GM19035 (cell line): ENCODE data around the gene PEA15.

Experiments
- ATAC-seq: cut with Tn5 transposase; IDR thresholded peaks from one replicate; pipeline ENCODE4 v1.9.1; 2021; ENCODE audit not compliant: unreplicated experiment

PEA15 gene

DNA sequence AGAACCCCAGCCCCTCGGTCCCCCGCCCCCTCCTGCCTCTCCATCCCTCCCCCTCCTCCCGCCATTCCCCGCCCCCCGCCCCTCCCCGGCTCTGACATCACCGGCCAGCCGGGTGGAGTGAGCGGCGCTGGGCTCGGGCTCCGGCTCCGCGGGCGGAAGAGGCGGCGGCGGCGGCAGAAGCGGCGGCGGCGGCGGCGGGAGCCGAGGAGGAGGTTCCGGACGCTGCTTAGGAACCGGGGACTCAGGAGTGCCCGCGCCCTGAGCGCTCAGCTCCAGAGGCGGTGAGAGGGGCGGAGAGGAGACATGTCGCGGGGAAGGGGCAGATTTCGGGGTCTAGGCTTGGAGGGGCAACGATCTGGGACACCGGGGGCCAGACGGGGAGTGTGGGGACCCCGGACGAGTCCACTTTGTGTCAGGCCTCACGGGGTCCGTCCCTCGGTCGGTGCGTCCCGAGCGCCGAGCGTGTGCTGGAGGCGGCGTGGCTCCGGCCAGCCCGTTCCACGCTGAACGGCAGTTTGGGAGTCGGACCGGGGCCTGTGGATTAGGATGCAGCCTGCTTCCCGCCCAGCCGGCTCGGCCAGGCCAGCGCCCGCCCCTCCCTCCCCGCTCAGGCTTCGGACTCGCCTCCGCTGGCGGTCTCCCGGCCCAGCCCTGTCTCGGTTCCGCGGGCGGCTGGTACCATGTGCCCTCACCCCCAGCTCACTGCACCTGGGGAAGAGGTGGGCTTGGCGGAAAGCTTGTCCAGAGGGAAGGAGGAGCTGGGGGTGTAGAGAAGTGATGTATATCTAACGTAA lies at the start of gene PEA15:
Gene PEA15 (plus strand): TSS at position 143 of the 794 bp plus-strand sequence. CDS start 6,161 bp downstream, outside the sequence.
- peak; percentile 58 for ATAC-seq

- no peak for ATAC-seq
These were observed 48.8 kb upstream of the PEA15 start for GRCh38 chr1:160156361-160156760.

GRCh38 chr1:160157174-160157573 lies 48.0 kb upstream of the PEA15 start:
- ATAC-seq, result no peak

DNA sequence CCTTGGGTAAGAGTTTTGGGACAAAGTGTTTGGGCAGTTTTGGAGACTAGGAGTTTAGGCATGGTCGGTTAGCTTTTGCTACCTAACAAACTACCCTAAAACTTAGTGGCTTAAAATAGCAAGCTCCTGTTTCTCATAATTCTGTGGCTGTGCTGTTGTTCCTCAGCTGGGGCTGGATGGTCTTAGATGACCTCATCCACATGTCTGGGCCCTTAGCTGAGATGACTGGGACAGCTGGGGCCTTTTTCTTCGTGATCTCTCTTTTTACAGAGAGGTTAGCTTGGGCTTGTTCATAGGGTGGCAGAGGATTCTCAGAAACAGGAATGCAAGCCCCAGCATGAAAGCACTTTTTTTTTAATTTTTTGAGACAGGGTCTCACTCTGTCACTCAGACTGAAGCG lies 47.2 kb upstream of the PEA15 start:
- no peak for ATAC-seq

DNA sequence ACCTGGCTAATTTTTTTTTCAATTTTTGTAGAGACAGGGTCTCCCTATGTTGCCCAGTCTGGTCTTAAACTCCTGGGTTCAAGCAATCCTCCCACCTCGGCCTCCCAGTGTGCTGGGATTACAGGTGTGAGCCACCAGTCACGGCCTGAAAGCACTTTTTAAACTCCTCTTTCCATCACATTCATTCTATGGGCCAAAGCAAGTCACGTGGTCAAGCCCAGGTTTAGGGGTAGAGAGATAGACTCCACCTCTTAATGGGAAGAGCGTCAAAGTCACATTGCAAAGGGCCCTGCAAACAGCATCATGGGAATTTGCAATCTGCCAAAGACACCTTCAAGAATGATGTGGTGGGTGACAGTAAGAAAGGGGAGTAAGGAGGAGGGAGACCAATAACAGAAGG lies 46.6 kb upstream of the PEA15 start:
- ATAC-seq, result no peak

GRCh38 chr1:160159846-160160245 lies 45.3 kb upstream of the PEA15 start:
- no peak for ATAC-seq

DNA sequence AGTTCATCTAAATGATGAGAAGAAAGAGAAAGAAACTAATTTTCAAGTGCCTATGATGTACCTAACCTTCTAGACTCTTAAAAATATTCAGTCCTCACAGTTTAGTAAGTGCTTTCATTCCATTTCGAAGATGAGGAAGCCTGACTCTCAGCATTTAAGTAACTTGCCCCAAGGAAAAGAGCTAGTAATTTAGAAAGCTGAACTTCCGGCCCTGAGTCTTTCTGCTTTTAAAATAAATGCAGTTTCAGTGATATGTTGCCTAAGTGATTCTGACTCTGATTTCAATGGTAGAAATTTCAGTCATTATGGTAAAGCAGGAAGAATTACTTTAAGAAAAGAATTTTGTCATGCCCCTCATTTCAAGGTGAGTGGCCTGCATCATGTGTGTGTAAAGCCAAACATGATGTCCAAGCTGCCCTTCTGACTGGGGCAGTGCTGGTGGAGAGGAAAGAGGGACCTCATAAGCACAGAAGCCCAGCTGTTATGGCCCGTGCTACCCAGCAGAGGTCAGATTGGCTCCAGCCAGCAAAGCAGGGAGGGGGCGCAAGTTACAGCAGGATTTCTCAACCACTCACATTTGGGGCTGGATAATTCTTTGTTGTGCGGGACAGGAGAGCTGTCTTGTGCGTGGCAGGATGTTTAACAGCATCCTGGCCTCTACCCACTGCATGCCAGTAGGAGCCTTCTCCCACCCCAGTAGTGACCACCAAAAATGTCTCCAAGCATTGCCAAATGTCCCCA lies 43.0 kb upstream of the PEA15 start:
- no peak for ATAC-seq

DNA sequence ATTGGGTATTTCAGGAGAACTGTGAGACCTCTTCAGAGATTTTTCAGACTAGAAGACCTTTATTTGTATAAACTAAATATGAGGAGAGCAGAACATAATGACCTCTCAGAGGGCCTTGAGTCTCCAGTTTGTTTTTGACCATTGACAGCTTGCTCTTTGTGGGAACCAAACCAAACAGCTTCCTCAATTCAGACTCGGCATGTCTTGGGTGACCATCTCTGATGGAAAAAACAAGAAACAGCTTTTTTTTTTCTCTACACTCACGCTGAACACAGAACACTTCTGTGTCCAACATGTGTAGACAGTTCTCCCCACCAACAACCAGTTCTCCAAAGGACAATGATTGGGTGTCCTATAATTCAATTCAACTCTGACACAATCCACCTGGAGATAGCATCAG lies 42.3 kb upstream of the PEA15 start:
- ATAC-seq, result no peak

- no peak for ATAC-seq
These were observed 41.6 kb upstream of the PEA15 start for GRCh38 chr1:160163615-160164014.

DNA sequence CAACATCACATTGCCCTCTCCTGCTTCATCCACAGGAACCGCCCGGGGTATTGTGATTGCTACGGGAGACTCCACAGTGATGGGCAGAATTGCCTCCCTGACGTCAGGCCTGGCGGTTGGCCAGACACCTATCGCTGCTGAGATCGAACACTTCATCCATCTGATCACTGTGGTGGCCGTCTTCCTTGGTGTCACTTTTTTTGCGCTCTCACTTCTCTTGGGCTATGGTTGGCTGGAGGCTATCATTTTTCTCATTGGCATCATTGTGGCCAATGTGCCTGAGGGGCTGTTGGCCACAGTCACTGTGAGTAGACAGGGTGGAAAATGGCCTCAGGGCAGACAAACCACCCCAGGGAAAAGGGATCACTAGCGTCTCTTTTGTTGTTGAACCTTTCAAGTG lies 41.1 kb upstream of the PEA15 start:
- ATAC-seq, result no peak

- no peak for ATAC-seq
These were observed 38.9 kb upstream of the PEA15 start for GRCh38 chr1:160166166-160166868.

- ATAC-seq, result no peak
These were observed 38.1 kb upstream of the PEA15 start for GRCh38 chr1:160167056-160167455.

DNA sequence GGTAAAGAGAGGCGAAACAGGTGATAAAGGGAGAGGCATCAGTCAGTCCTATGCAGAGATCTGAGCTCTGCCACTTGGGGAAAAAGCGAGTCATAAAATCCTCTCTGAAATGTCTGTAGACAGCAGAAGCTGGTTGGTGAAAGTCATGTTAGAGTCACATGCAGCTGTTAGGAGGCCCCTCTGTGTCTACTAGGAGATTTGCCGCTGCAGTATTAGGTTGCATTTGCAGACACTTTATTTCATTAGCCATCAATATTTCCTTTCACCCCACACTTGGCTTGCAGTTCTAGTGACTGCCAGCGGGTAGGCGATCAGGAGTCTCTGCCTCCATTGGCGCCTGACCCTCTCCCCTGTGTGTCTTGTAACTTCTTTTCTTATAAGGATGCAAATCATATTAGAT lies 37.6 kb upstream of the PEA15 start:
- ATAC-seq, result no peak

- no peak for ATAC-seq
These were observed 37.2 kb upstream of the PEA15 start for GRCh38 chr1:160168016-160168415.

DNA sequence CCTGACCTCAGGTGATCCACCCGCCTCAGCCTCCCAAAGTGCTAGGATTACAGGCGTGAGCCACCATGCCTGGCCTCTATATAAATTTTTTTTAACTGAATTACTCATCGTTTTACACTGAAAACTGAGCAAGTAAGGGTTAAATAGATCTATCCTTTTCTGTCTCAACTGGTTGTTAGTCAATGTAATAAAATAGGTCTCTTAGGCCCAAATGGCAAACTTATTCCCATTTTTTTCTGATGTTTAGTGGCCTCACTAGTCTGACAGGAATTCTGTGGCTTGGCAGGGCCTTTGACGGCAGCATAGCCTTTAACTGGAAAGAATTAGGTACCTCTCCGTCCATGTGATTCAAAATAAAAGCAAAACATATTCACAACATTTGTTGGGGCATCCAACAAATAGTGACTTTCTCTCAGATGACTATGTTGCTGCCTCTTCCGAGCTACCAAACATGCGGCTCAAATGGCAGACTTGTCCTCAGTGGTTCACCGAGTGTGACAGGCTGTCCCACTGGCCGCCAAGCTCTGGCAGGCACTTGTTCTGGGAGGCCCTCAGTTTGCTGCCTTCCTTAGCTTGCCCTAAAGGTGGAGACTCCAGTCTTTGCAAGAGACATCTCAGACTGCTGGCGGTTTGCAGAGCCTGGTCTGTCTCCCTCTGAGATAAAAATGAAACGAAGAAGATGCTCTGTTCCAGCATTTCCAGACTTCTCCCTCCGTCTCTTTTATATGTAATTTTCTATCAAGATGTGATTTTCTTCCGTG lies 36.4 kb upstream of the PEA15 start:
- no peak for ATAC-seq

- no peak for ATAC-seq
These were observed 35.4 kb upstream of the PEA15 start for GRCh38 chr1:160169553-160170399.

DNA sequence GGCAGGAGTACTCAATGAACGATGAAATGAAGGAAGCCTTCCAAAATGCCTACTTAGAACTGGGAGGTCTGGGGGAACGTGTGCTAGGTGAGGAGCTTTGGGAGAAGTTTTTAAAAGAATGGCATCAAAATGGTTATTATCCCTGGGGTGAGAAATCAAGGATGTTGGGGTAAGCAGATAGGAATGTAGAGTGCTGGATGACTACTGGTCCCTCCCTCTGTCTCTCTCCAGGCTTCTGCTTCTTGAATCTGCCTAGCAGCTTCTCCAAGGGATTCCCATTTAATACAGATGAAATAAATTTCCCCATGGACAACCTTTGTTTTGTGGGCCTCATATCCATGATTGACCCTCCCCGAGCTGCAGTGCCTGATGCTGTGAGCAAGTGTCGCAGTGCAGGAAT lies 33.8 kb upstream of the PEA15 start:
- no peak for ATAC-seq

DNA sequence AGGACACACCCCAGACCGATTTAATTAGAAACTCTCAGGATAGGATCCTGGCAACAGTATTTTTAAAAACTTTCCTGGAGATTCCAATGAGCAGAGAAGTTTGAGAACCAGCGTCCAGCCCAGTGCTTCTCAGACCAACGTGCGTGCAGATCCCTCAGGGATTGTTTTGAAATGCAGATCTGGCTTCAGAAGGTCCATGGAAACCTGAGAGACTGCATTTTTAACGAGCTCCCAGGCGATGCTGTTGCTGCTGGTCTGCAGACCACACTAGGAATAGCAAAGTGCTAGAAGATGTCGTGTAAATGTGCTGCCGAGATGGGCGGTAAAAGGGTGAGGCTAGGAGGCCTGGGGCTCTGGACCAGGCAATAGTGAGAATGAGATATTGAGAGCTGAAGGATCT lies 33.2 kb upstream of the PEA15 start:
- ATAC-seq, result no peak

- no peak for ATAC-seq
These were observed 28.0 kb upstream of the PEA15 start for GRCh38 chr1:160177231-160177630.

DNA sequence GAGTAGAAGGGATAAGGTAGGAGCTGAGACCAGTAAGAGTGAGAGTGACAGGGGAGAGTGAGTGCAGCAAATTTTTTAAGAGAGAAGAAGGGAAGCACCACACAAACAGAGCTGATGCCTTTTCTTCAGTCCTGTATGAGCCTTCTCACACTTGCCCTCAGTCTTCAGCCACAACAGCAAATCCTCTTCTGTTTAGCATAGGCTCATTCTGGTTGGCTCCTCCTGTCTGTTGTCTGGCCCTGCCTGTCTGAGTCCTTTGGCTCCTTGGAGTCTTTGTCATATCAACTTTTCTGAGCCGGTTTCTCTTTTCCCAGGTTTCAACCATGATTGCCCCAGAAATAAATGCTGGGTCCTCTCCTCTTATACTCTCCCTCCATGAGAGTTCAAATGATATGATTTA lies 27.5 kb upstream of the PEA15 start:
- ATAC-seq, result no peak
